OCI-LY7 (cell line): ENCODE measurements around the gene CFAP52.
"Not testable (repeated sequence)": the region's sequence is repeated elsewhere in the genome, so short reads cannot be mapped to it uniquely, and the experiment has no call there.

Experiments used
- EZH2phosphoT487 ChIP-seq: fragments of 200-600 bp; sonication (generic); IDR thresholded peaks from 2 replicates; pipeline ENCODE4 v1.6.1; 2018; ENCODE audit warnings: low read depth, borderline replicate concordance, mild to moderate bottlenecking, mixed run types, antibody characterized with exemption, low read length, moderate library complexity, mixed read lengths
- TF ChIP-seq, protein P1 (sequence below): fragments of 200-600 bp; sonication (generic); conservative IDR thresholded peaks from 2 replicates; pipeline ENCODE4 v1.5.1; 2014; ENCODE audit warnings: mild to moderate bottlenecking, antibody characterized with exemption, low read length, moderate library complexity, mixed read lengths

DNA sequence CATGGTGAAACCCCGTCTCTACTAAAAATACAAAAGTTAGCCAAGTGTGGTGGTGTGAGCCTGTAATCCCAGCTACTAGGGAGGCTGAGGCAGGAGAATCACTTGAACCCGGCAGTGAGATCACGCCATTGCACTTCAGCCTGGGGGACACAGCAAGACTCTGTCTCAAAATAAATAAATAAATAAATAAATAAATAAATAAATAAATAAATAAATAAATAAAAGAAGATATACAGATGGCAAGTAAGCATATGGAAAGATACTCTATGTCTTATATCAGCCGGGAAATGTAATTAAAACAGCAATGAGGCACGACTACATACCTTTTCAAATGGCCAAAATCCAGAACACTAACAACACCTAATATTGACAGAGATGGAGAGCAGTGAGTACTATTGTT, 28.1 kb downstream of the CFAP52 start:
- TF ChIP-seq, protein P1, sequence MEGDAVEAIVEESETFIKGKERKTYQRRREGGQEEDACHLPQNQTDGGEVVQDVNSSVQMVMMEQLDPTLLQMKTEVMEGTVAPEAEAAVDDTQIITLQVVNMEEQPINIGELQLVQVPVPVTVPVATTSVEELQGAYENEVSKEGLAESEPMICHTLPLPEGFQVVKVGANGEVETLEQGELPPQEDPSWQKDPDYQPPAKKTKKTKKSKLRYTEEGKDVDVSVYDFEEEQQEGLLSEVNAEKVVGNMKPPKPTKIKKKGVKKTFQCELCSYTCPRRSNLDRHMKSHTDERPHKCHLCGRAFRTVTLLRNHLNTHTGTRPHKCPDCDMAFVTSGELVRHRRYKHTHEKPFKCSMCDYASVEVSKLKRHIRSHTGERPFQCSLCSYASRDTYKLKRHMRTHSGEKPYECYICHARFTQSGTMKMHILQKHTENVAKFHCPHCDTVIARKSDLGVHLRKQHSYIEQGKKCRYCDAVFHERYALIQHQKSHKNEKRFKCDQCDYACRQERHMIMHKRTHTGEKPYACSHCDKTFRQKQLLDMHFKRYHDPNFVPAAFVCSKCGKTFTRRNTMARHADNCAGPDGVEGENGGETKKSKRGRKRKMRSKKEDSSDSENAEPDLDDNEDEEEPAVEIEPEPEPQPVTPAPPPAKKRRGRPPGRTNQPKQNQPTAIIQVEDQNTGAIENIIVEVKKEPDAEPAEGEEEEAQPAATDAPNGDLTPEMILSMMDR, result not testable (repeated sequence)
- TF ChIP-seq EZH2phosphoT487, result not testable (repeated sequence)
